ENCODE results near the gene DENND1A. TPM values are rescaled to one million over a fixed set of nuclear protein-coding genes. Genes with fewer than 3 reads are reported as not detected.

Gene DENND1A
- total RNA-seq, 2 donors from 2014 or later: 12.6 to 22.7 TPM

- Mint-ChIP-seq H3K27ac (peak overlapping the region; percentile 5 to 51), H3K9me3 (no peaks in the 10 kb centered on the region)
- peak in 1 of 2 donors; percentile 23 for DNase-seq (ENCODE audit: low spot score in 2 of 2)
Observed at GRCh38 chr9:123417289-123418051, 512.5 kb downstream of the DENND1A start.

GRCh38 chr9:123416176-123416575, 513.8 kb downstream of the DENND1A start:
- no peak for DNase-seq (ENCODE audit: low spot score in 2 of 2)
- Mint-ChIP-seq H3K36me3 (no peaks in the 10 kb centered on the region), H3K9me3 (no peaks in the 10 kb centered on the region), H3K27ac (no peak overlapping the region)
- no peak for ATAC-seq

More at GRCh38 chr9:123417289-123418051, 512.5 kb downstream of the DENND1A start:
- ATAC-seq: no peak
- no peaks in the 10 kb centered on the region for H3K36me3 Mint-ChIP-seq

- no peaks in the 10 kb centered on the region for H3K36me3 Mint-ChIP-seq
- H3K27ac Mint-ChIP-seq: peak overlapping the region in 1 of 2 donors; percentile 72
- ATAC-seq (no peak), DNase-seq (ENCODE audit: low spot score in 2 of 2) (no peak)
- H3K9me3 Mint-ChIP-seq: no peaks in the 10 kb centered on the region
Observed at GRCh38 chr9:123414936-123415930, 514.7 kb downstream of the DENND1A start.

GRCh38 chr9:123414204-123414603, 515.7 kb downstream of the DENND1A start:
- Mint-ChIP-seq H3K27ac (no peak overlapping the region), H3K9me3 (no peaks in the 10 kb centered on the region), H3K36me3 (no peaks in the 10 kb centered on the region)
- ATAC-seq (no peak), DNase-seq (ENCODE audit: low spot score in 2 of 2) (no peak)

GRCh38 chr9:123412171-123412820, 517.6 kb downstream of the DENND1A start:
- DNase-seq (ENCODE audit: low spot score in 2 of 2) (no peak), ATAC-seq (no peak)
- no peaks in the 10 kb centered on the region for H3K36me3 Mint-ChIP-seq
- no peaks in the 10 kb centered on the region for H3K9me3 Mint-ChIP-seq
- peak overlapping the region in 1 of 2 donors; percentile 33 for H3K27ac Mint-ChIP-seq

GRCh38 chr9:123411636-123412035, 518.3 kb downstream of the DENND1A start:
- no peak for ATAC-seq
- DNase-seq (ENCODE audit: low spot score in 2 of 2): no peak
- Mint-ChIP-seq H3K27ac (peak overlapping the region in 1 of 2 donors; percentile 33), H3K9me3 (no peaks in the 10 kb centered on the region), H3K36me3 (no peaks in the 10 kb centered on the region)

GRCh38 chr9:123411191-123411590, 518.7 kb downstream of the DENND1A start:
- no peak overlapping the region for H3K27ac Mint-ChIP-seq
- no peaks in the 10 kb centered on the region for H3K36me3 Mint-ChIP-seq
- DNase-seq (ENCODE audit: low spot score in 2 of 2) (no peak), ATAC-seq (no peak)
- H3K9me3 Mint-ChIP-seq: no peaks in the 10 kb centered on the region

GRCh38 chr9:123410281-123410910, 519.5 kb downstream of the DENND1A start:
- no peak overlapping the region for H3K27ac Mint-ChIP-seq
- no peak for DNase-seq (ENCODE audit: low spot score in 2 of 2)
- no peaks in the 10 kb centered on the region for H3K36me3 Mint-ChIP-seq
- no peak for ATAC-seq
- H3K9me3 Mint-ChIP-seq: no peaks in the 10 kb centered on the region

GRCh38 chr9:123408313-123409262, 521.3 kb downstream of the DENND1A start:
- no peak for ATAC-seq
- peak overlapping the region in 1 of 2 donors; percentile 9 for H3K27ac Mint-ChIP-seq
- no peaks in the 10 kb centered on the region for H3K36me3 Mint-ChIP-seq
- DNase-seq (ENCODE audit: low spot score in 2 of 2): no peak
- H3K9me3 Mint-ChIP-seq: no peaks in the 10 kb centered on the region

GRCh38 chr9:123407217-123407851, 522.6 kb downstream of the DENND1A start:
- Mint-ChIP-seq H3K9me3 (no peaks in the 10 kb centered on the region), H3K27ac (no peak overlapping the region), H3K36me3 (no peaks in the 10 kb centered on the region)
- ATAC-seq (no peak), DNase-seq (ENCODE audit: low spot score in 2 of 2) (no peak)

- DNase-seq (ENCODE audit: low spot score in 2 of 2) (no peak), ATAC-seq (no peak)
- H3K9me3 Mint-ChIP-seq: no peaks in the 10 kb centered on the region
- no peaks in the 10 kb centered on the region for H3K36me3 Mint-ChIP-seq
- peak overlapping the region in 1 of 2 donors; percentile 60 for H3K27ac Mint-ChIP-seq
Observed at GRCh38 chr9:123406691-123407216, 523.2 kb downstream of the DENND1A start.

GRCh38 chr9:123406016-123406415, 523.9 kb downstream of the DENND1A start:
- DNase-seq (ENCODE audit: low spot score in 2 of 2): no peak
- H3K36me3 Mint-ChIP-seq: no peaks in the 10 kb centered on the region
- no peak for ATAC-seq
- peak overlapping the region in 1 of 2 donors; percentile 60 for H3K27ac Mint-ChIP-seq
- H3K9me3 Mint-ChIP-seq: no peaks in the 10 kb centered on the region

GRCh38 chr9:123402981-123403509, 526.9 kb downstream of the DENND1A start:
- Mint-ChIP-seq H3K9me3 (no peaks in the 10 kb centered on the region), H3K36me3 (no peaks in the 10 kb centered on the region), H3K27ac (peak overlapping the region in 1 of 2 donors; percentile 34)
- DNase-seq (ENCODE audit: low spot score in 2 of 2): no peak
- ATAC-seq: no peak

GRCh38 chr9:123401879-123402513, 527.9 kb downstream of the DENND1A start:
- DNase-seq (ENCODE audit: low spot score in 2 of 2) (no peak), ATAC-seq (peak in 1 of 2 donors; percentile 43)
- Mint-ChIP-seq H3K27ac (no peak overlapping the region), H3K36me3 (no peaks in the 10 kb centered on the region), H3K9me3 (no peaks in the 10 kb centered on the region)

Measured in activated naive CD4-positive, alpha-beta T cell treated with anti-CD3 and anti-CD28 coated beads, Interleukin-2, amount 50 U/mL, for 72 hours (primary cell).